K562 (cell line): Measurements from ENCODE around the gene SERPINE1. TPM values are rescaled to one million over a fixed set of nuclear protein-coding genes. Genes with fewer than 3 reads are reported as not detected.
A peak's percentile ranks its signal among the peaks of the same experiment; 100 is the strongest.

Experiments
- ADNP ChIP-seq: fragments of 200-800 bp; sonication (Bioruptor generic); IDR thresholded peaks from 2 replicates; pipeline ENCODE4 v1.6.1; 2016; ENCODE audit warnings: missing genetic modification characterization, missing compliant biosample characterization
- ARID1B ChIP-seq: fragments of 450-650 bp; IDR thresholded peaks from 2 replicates; pipeline ENCODE4 v1.6.1; 2016; ENCODE audit warnings: antibody characterized with exemption, mild to moderate bottlenecking, inconsistent platforms
- ATF1 ChIP-seq, 2 experiments: fragments of 450-650 bp in 1 of 2; IDR thresholded peaks; 2 replicates each; pipeline ENCODE4 v1.6.1; 2016; ENCODE audit warnings: missing compliant biosample characterization in 1 of 2, missing genetic modification characterization in 1 of 2
- CBX2 ChIP-seq: fragments of 200-600 bp; sonication (generic); IDR thresholded peaks from one replicate; pipeline ENCODE4 v1.6.1; 2012; ENCODE audit warnings: mild to moderate bottlenecking, low read length, inconsistent platforms; ENCODE audit not compliant: insufficient read depth, poor library complexity, severe bottlenecking
- CEBPB ChIP-seq: fragments of 450-650 bp; IDR thresholded peaks from 2 replicates; pipeline ENCODE4 v1.6.1; 2016; ENCODE audit warnings: missing genetic modification characterization, missing compliant biosample characterization
- ETV5 ChIP-seq: sonication (generic); formaldehyde crosslinking; IDR thresholded peaks from 2 replicates; pipeline ENCODE4 v1.4.0; 2020; ENCODE audit warnings: low read depth, mild to moderate bottlenecking, missing genetic modification reagents
- NFIC ChIP-seq: fragments of 450-650 bp; IDR thresholded peaks from 2 replicates; pipeline ENCODE4 v1.6.1; 2017; ENCODE audit warnings: mild to moderate bottlenecking, inconsistent platforms
- RHOXF2B ChIP-seq: fragments of 250-450 bp; sonication (Bioruptor Pico); conservative IDR thresholded peaks from 2 replicates; pipeline ENCODE4 v1.5.1; 2021
- RREB1 ChIP-seq: fragments of 250-450 bp; sonication (Bioruptor Pico); IDR thresholded peaks from 2 replicates; pipeline ENCODE4 v1.4.0; 2020
- SMARCE1 ChIP-seq: fragments of 450-650 bp; IDR thresholded peaks from 2 replicates; pipeline ENCODE4 v1.7.1; 2016; ENCODE audit warnings: mild to moderate bottlenecking
- SRSF1 ChIP-seq: fragments of 200-400 bp; formaldehyde crosslinking; IDR thresholded peaks from 2 replicates; pipeline ENCODE4 v1.6.1; 2017; ENCODE audit warnings: mild to moderate bottlenecking, low read depth, low read length, moderate library complexity
- XRCC5 ChIP-seq: fragments of 200-400 bp; formaldehyde crosslinking; IDR thresholded peaks from 2 replicates; pipeline ENCODE4 v1.6.1; 2017; ENCODE audit warnings: low read depth, mild to moderate bottlenecking, low read length
- ZNF184 ChIP-seq: sonication (generic); formaldehyde crosslinking; IDR thresholded peaks from 2 replicates; pipeline ENCODE4 v1.5.0; 2020; ENCODE audit warnings: missing genetic modification reagents
- ZNF347 ChIP-seq: fragments of 450-650 bp; formaldehyde crosslinking; IDR thresholded peaks from 2 replicates; pipeline ENCODE4 v1.4.0; 2020; ENCODE audit warnings: low read depth, mild to moderate bottlenecking, moderate library complexity
- ZNF398 ChIP-seq: fragments of 250-450 bp; sonication (Bioruptor Pico); IDR thresholded peaks from 2 replicates; pipeline ENCODE4 v1.8.0; 2021; ENCODE audit warnings: moderate library complexity, mild to moderate bottlenecking, inconsistent platforms
- polyA plus RNA-seq, 8 experiments: library from polyadenylated mRNA; depleted of rRNA in 4 of 8; stranded (reverse) in 5 of 8; unstranded in 3 of 8; fragments of >200 nt; fragmentation: Nextera tagmentation in 2 of 8; fragmentation: Illumina TruSeq in 1 of 8; extraction: Ambion mirVana in 2 of 8; extraction: Trizol in 1 of 8; gene quantifications; 2 replicates each; pipeline versions ENCODE4 v1.2.1 to v1.2.3, GENCODE V29; 2011 to 2014; ENCODE audit warnings: inconsistent platforms in 1 of 8, missing spikeins in 1 of 8
- total RNA-seq, 7 experiments: library from RNA; depleted of rRNA in 6 of 7; stranded (reverse); fragments of >200 nt in 6 of 7; fragmentation: Illumina TruSeq in 2 of 7; extraction: Trizol in 2 of 7; gene quantifications; 2 replicates each; pipeline versions ENCODE4 v1.2.1 to v1.2.3, GENCODE V29; 2011 to 2021; ENCODE audit warnings: low replicate concordance in 1 of 7
- TF ChIP-seq, protein P1 (sequence below): sonication (generic); formaldehyde crosslinking; IDR thresholded peaks from 2 replicates; pipeline ENCODE4 v1.8.1; 2022; ENCODE audit warnings: missing genetic modification reagents
- TF ChIP-seq, protein P2 (sequence below): fragments of 450-650 bp; IDR thresholded peaks from 2 replicates; pipeline ENCODE4 v1.6.1; 2016; ENCODE audit warnings: low read depth, mild to moderate bottlenecking, moderate library complexity

SERPINE1 gene
- total and polyA plus RNA-seq, 9 of the 15 experiments (the other 6 are each of a cell fraction or from before 2014, with no cell fraction given), result 0.22 to 4.8 (median 0.91) TPM

- TF ChIP-seq RREB1 (no peak), RHOXF2B (no peak), ZNF398 (no peak), NFIC (no peak), ARID1B (no peak; the same call in 1 of the 2 replicates), ADNP (no peak), SMARCE1 (no peak), ETV5 (CRISPR knock-in tag) (no peak; the same call in 1 of the 2 replicates), ZNF347 (CRISPR knock-in tag) (no peak), CBX2 (no peak), CEBPB (no peak), XRCC5 (peak; percentile 80), ZNF184 (CRISPR knock-in tag) (no peak), SRSF1 (no peak), ATF1 (CRISPR knock-in tag; IDR thresholded peaks at IDR 0.05) (no peak), ATF1 (tag; IDR thresholded peaks at IDR 0.05) (peak; percentile 0)
- TF ChIP-seq, protein P1, sequence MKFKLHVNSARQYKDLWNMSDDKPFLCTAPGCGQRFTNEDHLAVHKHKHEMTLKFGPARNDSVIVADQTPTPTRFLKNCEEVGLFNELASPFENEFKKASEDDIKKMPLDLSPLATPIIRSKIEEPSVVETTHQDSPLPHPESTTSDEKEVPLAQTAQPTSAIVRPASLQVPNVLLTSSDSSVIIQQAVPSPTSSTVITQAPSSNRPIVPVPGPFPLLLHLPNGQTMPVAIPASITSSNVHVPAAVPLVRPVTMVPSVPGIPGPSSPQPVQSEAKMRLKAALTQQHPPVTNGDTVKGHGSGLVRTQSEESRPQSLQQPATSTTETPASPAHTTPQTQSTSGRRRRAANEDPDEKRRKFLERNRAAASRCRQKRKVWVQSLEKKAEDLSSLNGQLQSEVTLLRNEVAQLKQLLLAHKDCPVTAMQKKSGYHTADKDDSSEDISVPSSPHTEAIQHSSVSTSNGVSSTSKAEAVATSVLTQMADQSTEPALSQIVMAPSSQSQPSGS (CRISPR knock-in tag), result no peak
- TF ChIP-seq, protein P2, sequence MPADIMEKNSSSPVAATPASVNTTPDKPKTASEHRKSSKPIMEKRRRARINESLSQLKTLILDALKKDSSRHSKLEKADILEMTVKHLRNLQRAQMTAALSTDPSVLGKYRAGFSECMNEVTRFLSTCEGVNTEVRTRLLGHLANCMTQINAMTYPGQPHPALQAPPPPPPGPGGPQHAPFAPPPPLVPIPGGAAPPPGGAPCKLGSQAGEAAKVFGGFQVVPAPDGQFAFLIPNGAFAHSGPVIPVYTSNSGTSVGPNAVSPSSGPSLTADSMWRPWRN, result no peak
These were observed 43.1 kb downstream of the SERPINE1 start (continued) for GRCh38 chr7:101169838-101170551.
